Karpas-422 (cell line): ENCODE results near the gene CDH8. TPM values are rescaled to one million over a fixed set of nuclear protein-coding genes. Genes with fewer than 3 reads are reported as not detected.

Experiments
- DNase-seq: peaks from one replicate; pipeline ENCODE4 v3.0.0-alpha.2; 2015
- H2AFZ ChIP-seq: fragments of 200-600 bp; sonication (generic); 2 replicates; pipeline ENCODE4 v1.6.1; 2014; ENCODE audit warnings: antibody characterized with exemption, low read length, mixed read lengths
- H3K27ac ChIP-seq: fragments of 200-600 bp; sonication (generic); 2 replicates; pipeline ENCODE4 v1.5.1; 2014; ENCODE audit warnings: mild to moderate bottlenecking, low read length, moderate library complexity
- H3K27me3 ChIP-seq: fragments of 200-600 bp; sonication (generic); 2 replicates; pipeline ENCODE4 v1.6.1; 2014; ENCODE audit warnings: low read length, mixed read lengths
- H3K36me3 ChIP-seq: fragments of 200-600 bp; sonication (generic); 2 replicates; pipeline ENCODE4 v1.6.1; 2014; ENCODE audit warnings: low read length, mixed read lengths; ENCODE audit not compliant: insufficient read depth
- H3K4me1 ChIP-seq: fragments of 200-600 bp; sonication (generic); 2 replicates; pipeline ENCODE4 v1.6.1; 2014; ENCODE audit warnings: mild to moderate bottlenecking, low read length, mixed read lengths
- H3K4me2 ChIP-seq: fragments of 200-600 bp; sonication (generic); 2 replicates; pipeline ENCODE4 v1.6.1; 2014; ENCODE audit warnings: low read length, low read depth, mild to moderate bottlenecking; ENCODE audit not compliant: poor library complexity, severe bottlenecking
- H3K4me3 ChIP-seq: fragments of 200-600 bp; sonication (generic); 2 replicates; pipeline ENCODE4 v1.5.1; 2014; ENCODE audit warnings: mild to moderate bottlenecking, antibody characterized with exemption, low read length, mixed read lengths
- H3K79me2 ChIP-seq: fragments of 200-600 bp; sonication (generic); 2 replicates; pipeline ENCODE4 v1.6.1; 2014; ENCODE audit warnings: mild to moderate bottlenecking, low read length, mixed read lengths
- H3K9ac ChIP-seq: fragments of 200-600 bp; sonication (generic); 2 replicates; pipeline ENCODE4 v1.6.0; 2014; ENCODE audit warnings: low read length
- H3K9me2 ChIP-seq: fragments of 200-600 bp; sonication (generic), shearing (Covaris generic); replicated peaks from 2 replicates; pipeline ENCODE4 v1.6.0; 2014; ENCODE audit warnings: mild to moderate bottlenecking, low read length, moderate library complexity; ENCODE audit not compliant: insufficient read depth
- H3K9me3 ChIP-seq: fragments of 300-700, 200-600 bp; sonication (generic); 2 replicates; pipeline ENCODE4 v1.6.1; 2014; ENCODE audit warnings: low read length, mixed read lengths
- H4K20me1 ChIP-seq: fragments of 200-600 bp; sonication (generic); 2 replicates; pipeline ENCODE4 v1.6.1; 2014; ENCODE audit warnings: mild to moderate bottlenecking, antibody characterized with exemption, low read length, low read depth; ENCODE audit not compliant: insufficient read depth
- total RNA-seq: library from RNA; depleted of rRNA; stranded (reverse); fragments of >200 nt; shearing (Covaris generic); gene quantifications from 2 replicates; pipeline ENCODE4 v1.2.3, GENCODE V29; 2014; ENCODE audit warnings: low replicate concordance

CDH8 gene
- total RNA-seq, 1 experiment from 2014 or later: not detected

- H3K9me2 ChIP-seq: no peaks in the 10 kb centered on the region
Observed at GRCh38 chr16:61862221-61863155, 173.8 kb downstream of the CDH8 start.

DNA sequence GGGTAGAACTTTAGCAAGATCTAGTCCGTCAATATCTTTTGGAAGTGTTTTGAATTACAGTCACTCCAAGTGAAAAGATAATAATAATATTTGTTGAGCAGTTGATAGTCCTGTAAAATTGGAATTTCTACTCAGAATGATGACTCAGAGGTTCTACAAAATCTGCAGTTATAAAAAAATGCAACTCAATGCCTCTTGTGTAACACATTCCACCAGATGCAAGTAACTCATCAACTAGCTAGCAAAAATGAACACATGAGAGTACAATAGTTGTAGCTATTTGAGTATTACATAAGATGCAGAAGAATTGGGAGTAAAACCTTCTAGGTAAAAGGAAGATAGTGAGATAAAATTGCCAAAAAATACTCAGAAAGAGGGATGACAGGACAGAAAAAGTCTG, 177.2 kb downstream of the CDH8 start:
- Histone ChIP-seq H3K27me3 (no peaks in the 10 kb centered on the region), H3K79me2 (no peaks in the 10 kb centered on the region), H2AFZ (no peak overlapping the region), H3K4me2 (no peak overlapping the region), H3K36me3 (no peaks in the 10 kb centered on the region), H3K9me3 (peaks cover 20% of the 10 kb centered on the region), H4K20me1 (no peaks in the 10 kb centered on the region), H3K4me1 (no peaks in the 10 kb centered on the region), H3K4me3 (no peak overlapping the region), H3K9ac (no peak overlapping the region), H3K9me2 (no peaks in the 10 kb centered on the region), H3K27ac (no peak overlapping the region)
- DNase-seq: no peak

More at GRCh38 chr16:61862221-61863155, 173.8 kb downstream of the CDH8 start:
- no peaks in the 10 kb centered on the region for H3K27me3 ChIP-seq
- H3K27ac ChIP-seq: no peak overlapping the region
- H3K9me3 ChIP-seq: peaks cover 17% of the 10 kb centered on the region
- no peaks in the 10 kb centered on the region for H3K4me1 ChIP-seq
- no peak overlapping the region for H2AFZ ChIP-seq
- no peaks in the 10 kb centered on the region for H3K79me2 ChIP-seq
- DNase-seq: no peak
- H3K9ac ChIP-seq: no peak overlapping the region
- H3K4me3 ChIP-seq: no peak overlapping the region
- H3K4me2 ChIP-seq: no peak overlapping the region
- H3K36me3 ChIP-seq: no peaks in the 10 kb centered on the region
- no peaks in the 10 kb centered on the region for H4K20me1 ChIP-seq

DNA sequence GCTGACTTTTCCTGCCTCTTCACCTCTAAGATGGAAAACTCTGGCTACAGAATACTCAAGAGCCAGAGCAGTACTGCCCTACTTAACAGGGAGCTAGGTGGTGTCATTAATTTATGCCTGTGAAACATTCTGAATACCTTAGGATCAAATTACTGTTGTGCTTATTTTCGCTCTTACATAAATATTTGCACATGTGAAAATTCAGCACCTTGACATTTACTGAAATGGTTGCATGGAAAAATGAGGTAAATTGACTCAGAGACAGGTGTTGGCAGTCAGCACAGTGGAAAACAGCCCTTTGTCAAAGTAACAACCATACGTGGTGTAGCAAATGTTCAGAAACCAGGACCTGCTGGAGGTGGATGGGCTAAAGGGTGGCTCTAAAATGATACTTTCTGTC, 193.6 kb downstream of the CDH8 start:
- no peaks in the 10 kb centered on the region for H4K20me1 ChIP-seq
- H3K4me3 ChIP-seq: no peak overlapping the region
- no peaks in the 10 kb centered on the region for H3K79me2 ChIP-seq
- no peak overlapping the region for H2AFZ ChIP-seq
- DNase-seq: no peak
- H3K4me1 ChIP-seq: no peaks in the 10 kb centered on the region
- H3K27ac ChIP-seq: no peak overlapping the region
- H3K9me3 ChIP-seq: peaks cover 9% of the 10 kb centered on the region; the same call in 1 of the 2 replicates
- H3K27me3 ChIP-seq: no peaks in the 10 kb centered on the region
- no peaks in the 10 kb centered on the region; the same call in 1 of the 2 replicates for H3K9me2 ChIP-seq
- no peak overlapping the region for H3K4me2 ChIP-seq
- no peaks in the 10 kb centered on the region for H3K36me3 ChIP-seq
- no peak overlapping the region for H3K9ac ChIP-seq

GRCh38 chr16:61836804-61837393, 199.3 kb downstream of the CDH8 start:
- peaks cover 9% of the 10 kb centered on the region; the same call in 1 of the 2 replicates for H3K9me3 ChIP-seq
- no peaks in the 10 kb centered on the region for H3K79me2 ChIP-seq

GRCh38 chr16:61834082-61834481, 202.2 kb downstream of the CDH8 start:
- H4K20me1 ChIP-seq: no peaks in the 10 kb centered on the region
- H3K9me3 ChIP-seq: peaks cover 19% of the 10 kb centered on the region; the same call in 1 of the 2 replicates
- no peak overlapping the region for H3K4me2 ChIP-seq
- H3K27ac ChIP-seq: no peak overlapping the region
- no peaks in the 10 kb centered on the region for H3K27me3 ChIP-seq
- H3K9ac ChIP-seq: no peak overlapping the region
- no peak overlapping the region for H2AFZ ChIP-seq
- no peaks in the 10 kb centered on the region; the same call in 1 of the 2 replicates for H3K9me2 ChIP-seq
- no peaks in the 10 kb centered on the region for H3K4me1 ChIP-seq
- no peak overlapping the region for H3K4me3 ChIP-seq
- no peaks in the 10 kb centered on the region for H3K36me3 ChIP-seq
- DNase-seq: no peak
- no peaks in the 10 kb centered on the region for H3K79me2 ChIP-seq

More at GRCh38 chr16:61836804-61837393, 199.3 kb downstream of the CDH8 start:
- H3K36me3 ChIP-seq: no peaks in the 10 kb centered on the region
- H3K9ac ChIP-seq: no peak overlapping the region
- H3K4me2 ChIP-seq: no peak overlapping the region
- no peaks in the 10 kb centered on the region for H3K4me1 ChIP-seq
- no peak overlapping the region for H2AFZ ChIP-seq
- no peak overlapping the region for H3K4me3 ChIP-seq
- H3K27ac ChIP-seq: no peak overlapping the region
- H3K27me3 ChIP-seq: no peaks in the 10 kb centered on the region
- no peaks in the 10 kb centered on the region for H4K20me1 ChIP-seq
- H3K9me2 ChIP-seq: no peaks in the 10 kb centered on the region; the same call in 1 of the 2 replicates
- DNase-seq: no peak

DNA sequence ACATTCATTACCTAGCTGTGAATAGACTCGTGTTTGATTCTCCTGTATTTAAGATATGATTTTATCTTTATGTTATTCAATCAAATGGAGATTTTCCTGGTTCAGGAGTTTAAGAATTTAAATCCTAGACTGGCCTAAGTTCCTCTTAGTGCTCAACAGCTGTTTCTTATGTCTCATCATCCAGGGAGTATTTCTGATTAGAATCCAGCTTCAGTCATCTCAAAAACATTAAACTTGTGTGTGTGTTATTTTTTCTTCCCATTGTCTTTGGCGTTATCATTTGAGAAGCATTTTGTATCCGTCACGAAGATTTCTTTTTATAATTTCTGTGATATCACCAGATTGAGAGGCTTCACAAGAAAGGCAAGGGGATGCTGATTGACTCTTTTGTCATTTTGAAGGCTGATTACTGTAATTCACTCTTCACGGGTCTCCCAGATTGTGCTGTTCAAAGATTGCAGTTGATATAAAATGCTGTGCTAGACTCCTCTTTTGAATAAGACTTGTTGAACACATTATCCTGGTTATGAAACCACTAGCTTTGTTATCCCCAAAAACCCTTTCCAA, 204.8 kb downstream of the CDH8 start:
- Histone ChIP-seq H2AFZ (no peak overlapping the region), H3K9ac (no peak overlapping the region), H3K27ac (no peak overlapping the region), H3K4me2 (no peak overlapping the region), H3K9me2 (no peaks in the 10 kb centered on the region), H3K9me3 (peaks cover 32% of the 10 kb centered on the region), H4K20me1 (no peaks in the 10 kb centered on the region), H3K27me3 (no peaks in the 10 kb centered on the region), H3K4me3 (no peak overlapping the region), H3K4me1 (no peaks in the 10 kb centered on the region), H3K79me2 (no peaks in the 10 kb centered on the region), H3K36me3 (no peaks in the 10 kb centered on the region)
- DNase-seq: no peak

- no peak for DNase-seq
- Histone ChIP-seq H3K27me3 (no peaks in the 10 kb centered on the region), H3K9me2 (no peaks in the 10 kb centered on the region), H3K9me3 (peaks cover 31% of the 10 kb centered on the region), H3K4me3 (no peak overlapping the region), H3K4me1 (no peaks in the 10 kb centered on the region), H3K27ac (no peak overlapping the region), H4K20me1 (no peaks in the 10 kb centered on the region), H3K79me2 (no peaks in the 10 kb centered on the region), H3K36me3 (no peaks in the 10 kb centered on the region), H2AFZ (no peak overlapping the region), H3K9ac (no peak overlapping the region), H3K4me2 (no peak overlapping the region)
Observed at GRCh38 chr16:61829631-61830030, 206.6 kb downstream of the CDH8 start.

GRCh38 chr16:61823326-61823725, 212.9 kb downstream of the CDH8 start:
- Histone ChIP-seq H3K9me2 (no peaks in the 10 kb centered on the region), H3K36me3 (no peaks in the 10 kb centered on the region), H3K4me2 (no peak overlapping the region), H3K79me2 (no peaks in the 10 kb centered on the region), H3K9ac (no peak overlapping the region), H3K9me3 (peaks cover 30% of the 10 kb centered on the region), H2AFZ (no peak overlapping the region), H3K4me3 (no peak overlapping the region), H3K4me1 (no peaks in the 10 kb centered on the region), H4K20me1 (no peaks in the 10 kb centered on the region), H3K27ac (no peak overlapping the region), H3K27me3 (no peaks in the 10 kb centered on the region)
- no peak for DNase-seq
